ENCODE measurements around the gene LCLAT1. TPM values are rescaled to one million over a fixed set of nuclear protein-coding genes. Genes with fewer than 3 reads are reported as not detected.
"Not testable (repeated sequence)": the region's sequence is repeated elsewhere in the genome, so short reads cannot be mapped to it uniquely, and the experiment has no call there.

Gene LCLAT1
- polyA plus RNA-seq, 4 donors: 18.3 to 24.0 (median 21.1) TPM

DNA sequence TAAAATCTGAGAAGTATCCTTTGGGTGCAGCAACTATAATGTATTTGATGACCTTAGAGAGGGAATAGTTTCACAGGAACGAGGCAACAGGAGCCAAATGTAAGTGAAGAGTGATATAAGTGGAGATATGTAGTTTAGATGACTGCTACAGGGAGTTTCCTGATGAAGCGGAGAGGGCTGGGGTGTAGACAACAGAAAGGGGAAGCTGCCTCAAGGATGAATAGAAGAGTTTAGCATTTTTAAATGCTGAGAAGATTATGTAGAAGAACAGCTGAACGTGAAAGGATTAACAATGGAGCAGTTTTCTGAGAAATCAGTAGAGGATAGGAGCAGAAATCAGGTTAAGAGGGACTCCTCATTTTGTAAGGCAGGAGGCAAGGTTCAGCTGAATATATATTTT lies 133.3 kb downstream of the LCLAT1 start:
- DNase-seq (ENCODE audit: low read depth in 4 of 4, low spot score in 3 of 4): no peak

DNA sequence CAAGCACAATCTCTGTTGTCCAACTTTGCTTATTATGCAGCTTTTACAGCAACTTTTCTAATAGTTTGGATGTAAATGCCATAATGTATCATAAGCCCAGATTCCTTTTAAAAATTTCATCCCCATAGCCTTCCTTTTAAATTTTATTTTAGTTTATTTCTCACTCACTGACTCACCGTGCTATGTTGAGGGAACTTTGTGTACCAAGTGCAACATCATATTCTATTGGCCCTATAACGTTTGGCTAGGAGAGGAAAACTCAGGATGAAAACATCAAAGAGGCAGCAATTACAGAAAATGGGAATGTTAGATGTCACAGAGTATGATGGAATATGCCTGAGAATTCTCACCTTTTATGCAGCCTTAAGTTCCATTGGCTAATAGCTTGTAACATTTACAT lies 135.5 kb downstream of the LCLAT1 start:
- DNase-seq (ENCODE audit: low read depth in 4 of 4, low spot score in 3 of 4): no peak

DNA sequence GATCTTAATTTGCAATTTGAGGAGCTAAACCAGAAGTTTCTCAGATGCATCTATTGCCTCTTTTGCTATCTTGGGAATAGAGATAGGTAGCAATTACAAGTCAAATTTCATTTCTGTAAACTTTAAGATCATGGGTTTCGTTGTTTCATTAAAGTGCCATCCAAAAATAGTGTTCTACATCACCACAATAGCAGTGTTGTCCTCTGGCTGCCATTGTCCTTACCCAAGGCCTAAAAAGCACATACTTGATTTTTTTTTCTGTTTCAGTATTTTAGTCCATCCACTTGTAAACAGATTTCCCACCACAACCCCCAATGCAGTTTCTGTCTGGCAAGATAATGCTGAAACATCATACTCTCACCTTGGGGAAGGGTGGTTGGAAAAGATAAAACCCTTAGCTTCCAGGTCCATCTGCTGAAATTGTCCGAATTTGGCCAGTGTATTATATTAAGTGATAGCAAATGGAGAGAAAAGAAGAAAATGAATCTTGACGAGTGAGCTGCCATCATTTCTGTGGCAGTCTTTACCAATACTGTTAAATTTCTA lies 136.2 kb downstream of the LCLAT1 start:
- DNase-seq (ENCODE audit: low read depth in 4 of 4, low spot score in 3 of 4): no peak

DNA sequence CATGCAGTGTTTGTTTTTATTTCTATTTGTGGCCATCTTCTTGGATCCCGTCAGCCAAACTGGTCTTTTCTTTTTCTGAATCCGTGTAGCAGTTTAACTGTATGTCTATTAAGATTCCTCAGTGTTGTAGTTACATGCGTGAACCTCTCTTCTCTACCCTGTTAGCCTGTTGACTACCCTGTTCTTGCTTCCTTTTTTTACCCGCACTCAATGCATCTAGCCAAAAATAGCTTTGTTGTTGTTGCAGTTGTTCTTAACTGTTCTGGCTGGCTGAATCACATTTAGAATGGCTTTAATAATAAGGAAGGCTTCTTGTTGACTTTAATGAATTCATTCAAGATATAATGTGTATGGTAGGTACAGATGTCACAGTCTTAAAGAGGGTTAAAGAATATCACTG lies 137.1 kb downstream of the LCLAT1 start:
- no peak for DNase-seq (ENCODE audit: low read depth in 4 of 4, low spot score in 3 of 4)

DNA sequence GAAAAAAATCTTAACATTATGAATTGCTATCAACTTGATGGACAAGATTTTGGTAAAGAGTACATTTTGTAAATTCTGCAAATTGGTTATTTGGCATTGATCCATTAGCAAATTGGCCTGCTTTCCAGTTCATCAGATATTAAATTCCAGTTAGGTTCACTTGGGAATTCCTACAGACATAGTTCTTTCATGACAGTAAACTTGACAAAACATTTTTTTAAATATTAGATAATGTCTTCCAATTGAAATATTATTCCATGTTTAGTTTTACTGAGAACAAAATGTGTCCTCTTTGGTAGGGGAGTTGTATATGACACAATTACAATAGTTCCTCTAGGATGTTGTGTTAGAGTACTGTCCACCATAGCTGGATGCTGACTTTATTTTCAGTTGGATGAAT lies 141.9 kb downstream of the LCLAT1 start:
- no peak for DNase-seq (ENCODE audit: low read depth in 4 of 4, low spot score in 3 of 4)

DNA sequence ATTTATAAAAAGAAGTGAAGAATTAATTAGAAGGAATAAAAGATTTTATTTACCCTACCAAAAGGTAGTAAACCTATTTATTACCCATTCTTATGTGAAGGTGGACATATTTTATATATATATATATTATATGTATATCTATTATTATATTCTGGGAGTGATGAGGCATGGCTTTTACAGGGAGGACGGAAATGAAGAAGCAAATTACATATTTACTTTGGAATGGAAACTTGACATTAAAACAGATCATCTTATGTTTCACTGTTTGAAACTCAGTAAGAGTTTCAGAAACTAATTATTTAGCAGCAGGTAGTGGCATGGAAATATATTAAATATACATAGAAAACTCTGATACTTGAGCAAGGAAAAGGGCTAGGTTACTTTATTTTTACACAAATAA lies 143.4 kb downstream of the LCLAT1 start:
- no peak for DNase-seq (ENCODE audit: low read depth in 4 of 4, low spot score in 3 of 4)

DNA sequence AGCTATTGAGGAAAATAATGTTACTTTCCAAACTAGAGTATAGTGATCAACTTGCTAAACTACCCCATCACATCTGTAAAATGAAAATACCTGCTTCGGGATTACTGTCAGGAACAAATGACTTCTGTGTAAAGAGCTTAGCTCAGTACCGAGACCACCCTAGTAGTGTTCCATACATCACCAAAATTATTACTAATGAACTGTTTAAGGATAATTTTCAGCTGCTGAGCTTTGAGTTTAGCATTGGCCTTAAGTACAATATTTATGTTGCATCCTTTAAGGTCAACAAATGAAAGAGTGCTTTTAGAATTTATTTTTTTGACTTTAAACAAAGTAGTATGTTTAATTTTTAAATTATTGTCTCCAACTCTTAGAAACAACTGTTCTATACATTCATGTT lies 144.1 kb downstream of the LCLAT1 start:
- DNase-seq (ENCODE audit: low read depth in 4 of 4, low spot score in 3 of 4): no peak

DNA sequence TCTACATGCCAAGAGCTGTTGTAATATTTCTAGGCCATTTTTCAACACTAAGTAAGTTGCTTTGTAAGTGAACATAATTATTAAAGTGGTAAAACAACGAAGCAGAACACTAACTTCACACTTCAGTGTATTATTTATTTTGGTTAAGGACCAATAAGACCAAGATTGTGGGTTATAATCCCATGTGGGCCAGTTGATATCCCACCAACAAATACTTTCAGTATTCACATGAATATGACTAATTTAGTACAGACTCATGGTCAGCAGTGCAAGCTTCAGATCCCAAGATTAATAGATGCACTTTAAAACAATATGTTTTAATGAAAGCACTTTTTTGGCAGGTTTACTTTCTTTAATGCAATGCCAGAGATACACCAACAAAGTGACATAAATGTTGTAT lies 154.3 kb downstream of the LCLAT1 start:
- no peak for DNase-seq (ENCODE audit: low read depth in 4 of 4, low spot score in 3 of 4)

DNA sequence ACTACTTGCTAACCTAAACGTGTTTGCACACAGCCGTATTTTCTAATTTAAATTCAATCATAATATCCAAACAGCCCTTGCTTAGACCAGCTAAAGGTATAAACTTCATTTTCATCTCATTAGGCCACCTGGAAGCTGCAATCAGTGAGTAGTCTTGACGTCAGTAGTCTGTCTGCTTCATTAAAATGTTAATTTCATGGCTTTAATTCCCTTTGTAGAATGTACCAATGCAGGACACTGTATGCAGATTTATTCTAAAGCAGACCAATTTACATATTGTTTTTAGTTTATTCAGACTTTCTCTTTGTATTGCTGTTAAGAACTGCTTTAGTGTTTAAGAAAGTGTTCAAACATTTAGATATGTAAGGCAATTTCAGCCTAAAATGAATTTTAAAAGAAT lies 158.2 kb downstream of the LCLAT1 start:
- no peak for DNase-seq (ENCODE audit: low read depth in 4 of 4, low spot score in 3 of 4)

DNA sequence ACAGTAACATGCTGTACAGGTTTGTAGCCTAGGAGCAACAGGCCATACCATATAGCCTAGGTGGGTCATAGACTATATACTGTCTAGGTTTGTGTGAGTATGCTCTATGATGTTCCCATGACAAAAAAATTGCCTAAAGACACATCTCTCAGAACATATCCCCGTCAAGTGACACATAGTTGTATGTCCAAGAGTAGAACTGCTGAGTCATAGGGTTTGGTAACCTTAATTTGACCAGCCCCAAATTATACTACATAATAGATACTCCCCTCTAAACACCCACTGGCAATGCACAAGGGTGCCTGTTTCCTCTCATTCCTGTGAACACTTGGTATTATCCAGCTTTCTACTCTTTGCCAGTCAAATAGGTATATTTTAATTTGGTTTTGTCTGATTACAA lies 161.6 kb downstream of the LCLAT1 start:
- no peak for DNase-seq (ENCODE audit: low read depth in 4 of 4, low spot score in 3 of 4)

DNA sequence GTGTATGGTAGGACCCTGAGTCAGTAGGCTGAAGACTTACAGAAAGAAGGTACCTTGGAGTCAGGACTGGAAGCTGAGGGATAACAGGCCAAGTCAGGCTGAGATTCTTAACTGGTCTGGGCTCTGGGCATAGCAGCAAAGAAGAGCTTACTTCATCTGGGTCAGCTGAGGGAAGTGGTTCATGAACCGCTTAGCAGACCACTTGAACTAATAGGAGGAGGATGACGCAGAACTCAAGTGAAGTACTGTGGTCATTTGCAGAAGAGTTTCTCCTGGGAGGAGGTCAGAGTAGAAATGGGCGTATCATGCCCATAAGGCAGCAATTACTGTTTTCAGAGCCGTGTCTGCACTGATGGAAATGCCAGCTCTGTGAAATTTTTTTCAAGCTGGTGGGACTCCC lies 164.5 kb downstream of the LCLAT1 start:
- DNase-seq (ENCODE audit: low read depth in 4 of 4, low spot score in 3 of 4): no peak

DNA sequence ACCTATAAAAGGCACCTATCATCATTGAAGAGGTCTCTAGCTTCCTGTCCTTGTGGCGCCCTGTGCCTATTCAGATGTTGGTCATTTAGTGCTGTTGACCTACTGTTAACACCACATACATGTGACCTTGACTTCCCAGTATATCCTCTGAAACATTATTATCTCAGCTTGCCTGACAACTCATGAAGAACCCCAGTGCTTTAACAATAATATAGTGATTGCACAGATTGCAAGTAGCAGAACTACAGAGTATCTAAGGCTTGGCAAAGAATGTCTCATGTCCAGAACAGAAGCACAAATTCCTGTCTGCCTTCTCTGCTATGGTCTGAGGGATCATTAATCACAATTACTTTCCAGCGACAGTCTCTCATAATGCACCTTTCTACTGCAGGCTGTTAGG lies 165.3 kb downstream of the LCLAT1 start:
- DNase-seq (ENCODE audit: low read depth in 4 of 4, low spot score in 3 of 4): no peak

DNA sequence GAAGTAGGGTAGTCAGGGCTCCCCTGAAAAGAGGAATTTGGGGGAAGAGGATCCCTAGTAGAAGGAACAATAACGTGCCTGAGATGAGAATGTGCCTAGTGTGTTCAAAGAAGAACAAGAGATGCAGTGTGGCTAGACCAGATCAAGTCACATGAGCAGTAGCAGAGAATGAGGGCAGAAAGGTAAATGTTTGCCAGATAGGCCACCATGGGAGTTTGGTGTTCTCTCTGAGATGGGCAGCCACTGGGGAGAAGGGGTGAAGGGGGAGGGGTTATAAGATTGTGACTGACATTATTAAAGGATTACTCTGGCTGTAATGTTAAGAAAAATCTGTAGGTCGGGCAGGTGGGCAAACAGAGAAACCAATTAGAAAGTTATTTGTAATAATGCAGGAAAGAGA lies 166.0 kb downstream of the LCLAT1 start:
- no peak for DNase-seq (ENCODE audit: low read depth in 4 of 4, low spot score in 3 of 4)

DNA sequence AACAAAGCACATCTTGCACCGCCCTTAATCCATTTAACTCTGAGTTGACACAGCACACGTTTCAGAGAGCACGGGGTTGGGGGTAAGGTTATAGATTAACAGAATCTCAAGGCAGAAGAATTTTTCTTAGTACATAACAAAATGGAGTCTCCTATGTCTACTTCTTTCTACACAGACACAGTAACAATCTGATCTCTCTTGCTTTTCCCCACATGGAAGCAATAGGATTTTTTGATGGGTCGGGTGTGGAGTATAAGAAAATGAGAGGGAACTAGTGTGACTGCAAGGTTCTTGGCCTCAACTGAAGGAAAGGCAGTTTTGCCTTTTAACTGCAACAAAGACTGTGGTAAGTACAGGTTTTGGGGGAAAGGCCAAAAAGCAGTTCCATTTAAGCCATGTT lies 167.2 kb downstream of the LCLAT1 start:
- not testable (repeated sequence) for DNase-seq (ENCODE audit: low read depth in 4 of 4, low spot score in 3 of 4)

DNA sequence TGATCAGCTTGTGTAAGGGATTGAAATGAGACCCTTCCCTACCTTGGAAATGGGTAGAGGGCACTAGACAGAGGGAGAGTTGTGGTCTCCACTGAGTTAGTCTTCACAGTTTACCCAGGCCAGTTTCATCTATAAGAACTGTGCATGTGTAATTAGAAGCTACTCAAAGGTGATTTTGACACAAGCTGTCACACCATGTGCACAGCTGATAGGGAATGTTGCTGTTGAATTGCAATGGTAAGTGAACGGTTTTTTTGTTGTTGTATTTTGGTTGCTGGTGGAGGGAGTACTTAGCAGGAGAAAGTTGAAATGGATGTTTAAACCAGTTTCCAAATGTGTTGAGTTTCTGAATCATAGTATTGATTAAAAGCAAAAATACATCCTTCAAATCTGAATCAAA lies 168.9 kb downstream of the LCLAT1 start:
- no peak for DNase-seq (ENCODE audit: low read depth in 4 of 4, low spot score in 3 of 4)

DNA sequence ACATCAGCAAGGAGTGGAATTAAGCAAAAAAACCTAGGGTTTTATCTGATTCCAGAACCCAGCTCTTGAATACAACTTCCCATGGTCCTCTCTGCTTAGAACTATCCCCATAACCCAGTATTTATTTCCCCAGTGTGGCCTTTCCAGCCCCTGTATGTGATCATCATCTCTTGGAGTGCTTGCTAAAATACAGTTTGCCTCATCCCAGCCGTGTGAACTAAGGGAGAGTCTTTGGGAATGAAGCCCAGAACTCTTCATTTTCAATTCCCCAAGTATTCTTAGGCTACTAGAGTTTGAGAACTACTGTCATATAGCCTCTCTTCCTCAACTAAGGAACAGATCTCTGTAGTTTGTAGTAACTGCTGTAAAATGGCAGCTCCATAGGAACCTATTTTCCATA lies 173.1 kb downstream of the LCLAT1 start:
- no peak for DNase-seq (ENCODE audit: low read depth in 4 of 4, low spot score in 3 of 4)

DNA sequence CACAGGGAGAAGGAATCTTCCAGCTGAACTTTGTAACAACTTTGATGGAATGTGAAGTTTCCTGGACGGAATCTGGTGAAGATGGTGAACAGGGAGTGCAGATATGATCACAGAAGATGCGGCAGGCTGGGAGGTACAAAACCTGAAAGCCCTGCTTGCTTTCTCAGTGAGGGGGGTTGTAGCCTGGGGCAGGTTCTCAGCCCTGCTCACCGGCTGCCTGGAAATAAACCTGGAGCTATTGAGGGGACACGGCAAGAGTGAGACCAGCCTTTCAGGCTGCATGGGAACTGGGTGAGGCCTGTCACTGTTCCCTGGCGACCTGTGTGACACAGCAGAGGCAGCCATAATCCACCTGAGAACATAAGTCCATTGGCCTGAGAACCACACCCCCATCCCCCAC lies 174.8 kb downstream of the LCLAT1 start:
- no peak for DNase-seq (ENCODE audit: low read depth in 4 of 4, low spot score in 3 of 4)

DNA sequence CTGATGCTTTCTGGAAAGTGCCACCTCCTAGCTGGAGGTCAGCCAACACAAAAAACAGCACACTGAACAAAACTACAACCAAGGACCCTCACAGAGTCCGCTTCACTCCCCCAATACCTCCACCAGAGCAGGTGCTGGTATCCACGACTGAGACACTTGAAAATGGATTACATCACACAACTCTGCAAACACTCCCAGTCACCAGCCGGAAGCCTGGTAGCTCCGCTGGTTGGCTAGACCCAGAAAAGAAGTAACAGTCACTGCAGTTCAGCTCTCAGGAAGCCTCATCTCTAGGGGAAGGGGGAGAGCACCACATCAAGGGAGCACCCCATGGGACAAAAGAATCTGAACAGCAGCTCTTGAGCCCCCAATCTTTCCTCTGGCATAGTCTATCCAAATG lies 175.4 kb downstream of the LCLAT1 start:
- no peak for DNase-seq (ENCODE audit: low read depth in 4 of 4, low spot score in 3 of 4)

DNA sequence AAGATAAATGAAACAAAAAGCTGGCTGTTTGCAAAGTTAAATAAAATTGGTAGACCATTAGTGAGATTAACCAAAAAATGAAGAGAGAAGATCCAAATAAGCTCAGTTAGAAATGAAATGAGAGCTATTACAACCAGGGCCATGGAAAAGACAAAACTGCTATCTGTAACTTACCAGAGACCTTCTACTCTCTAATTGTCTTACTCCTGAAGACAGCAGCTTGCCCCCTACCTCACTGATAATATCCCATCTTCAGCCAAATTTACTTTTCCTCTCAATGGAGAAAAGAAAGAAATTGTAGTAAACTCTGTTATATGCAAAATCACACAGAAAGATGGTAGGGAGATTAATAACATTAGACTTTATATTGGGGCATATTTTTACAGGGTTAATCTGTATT lies 178.2 kb downstream of the LCLAT1 start:
- no peak for DNase-seq (ENCODE audit: low read depth in 4 of 4, low spot score in 3 of 4)

DNA sequence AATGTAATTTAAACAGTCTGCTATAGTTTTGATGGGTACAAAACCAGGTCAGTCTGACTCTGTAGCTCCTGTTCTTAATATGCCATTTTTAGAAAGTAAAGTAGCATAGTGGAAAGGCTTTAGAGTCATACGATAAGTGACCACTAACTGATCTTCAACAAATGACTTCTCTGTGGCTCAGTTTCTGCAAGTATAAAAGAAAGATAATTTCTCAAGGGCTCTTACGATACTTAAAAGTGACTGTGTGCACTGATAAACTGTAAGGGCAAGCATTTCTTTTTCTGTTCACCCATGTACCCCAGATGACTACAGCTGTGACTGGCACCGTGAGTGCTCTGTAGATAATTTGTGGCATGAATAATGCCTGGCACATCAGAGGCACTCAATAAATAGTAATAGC lies 178.7 kb downstream of the LCLAT1 start:
- no peak for DNase-seq (ENCODE audit: low read depth in 4 of 4, low spot score in 3 of 4)

DNA sequence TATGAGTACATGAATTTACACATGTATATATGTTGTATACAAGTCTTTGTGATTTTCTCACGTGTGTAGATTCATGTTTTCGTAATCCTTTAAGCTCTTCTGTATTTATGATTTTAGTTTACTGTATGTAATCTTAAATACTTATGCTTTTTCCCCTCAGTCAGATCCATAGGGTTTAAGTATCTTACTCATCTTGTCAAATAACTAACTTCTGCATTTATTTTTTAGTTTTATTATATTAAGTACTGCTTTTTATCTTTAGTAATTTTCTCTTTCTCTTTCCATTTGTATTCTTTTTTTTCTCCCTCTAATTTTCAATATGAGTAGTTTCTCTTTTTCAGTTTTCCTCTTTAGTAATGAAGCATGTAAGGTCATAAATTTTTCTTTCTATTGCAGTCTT lies 179.4 kb downstream of the LCLAT1 start:
- DNase-seq (ENCODE audit: low read depth in 4 of 4, low spot score in 3 of 4): no peak

DNA sequence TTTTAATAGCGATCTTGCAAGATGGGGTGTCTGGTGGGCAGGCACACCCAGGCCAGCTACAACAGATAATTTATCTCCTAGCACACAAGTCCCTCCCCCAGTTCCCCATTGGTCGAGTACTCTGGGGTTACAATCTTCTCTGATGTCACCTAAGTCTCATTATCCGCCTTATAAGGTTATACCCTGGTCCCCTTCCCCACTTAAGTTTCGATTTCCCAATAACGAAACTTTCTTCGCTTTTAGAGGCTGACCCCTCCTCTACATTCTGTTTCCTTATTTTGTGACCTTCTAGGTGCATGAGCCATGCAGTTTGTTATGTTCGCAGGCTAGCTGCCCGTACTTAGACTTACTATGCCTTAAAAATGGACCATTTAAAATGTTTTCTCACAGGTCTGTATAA lies 180.1 kb downstream of the LCLAT1 start:
- DNase-seq (ENCODE audit: low read depth in 4 of 4, low spot score in 3 of 4): no peak

DNA sequence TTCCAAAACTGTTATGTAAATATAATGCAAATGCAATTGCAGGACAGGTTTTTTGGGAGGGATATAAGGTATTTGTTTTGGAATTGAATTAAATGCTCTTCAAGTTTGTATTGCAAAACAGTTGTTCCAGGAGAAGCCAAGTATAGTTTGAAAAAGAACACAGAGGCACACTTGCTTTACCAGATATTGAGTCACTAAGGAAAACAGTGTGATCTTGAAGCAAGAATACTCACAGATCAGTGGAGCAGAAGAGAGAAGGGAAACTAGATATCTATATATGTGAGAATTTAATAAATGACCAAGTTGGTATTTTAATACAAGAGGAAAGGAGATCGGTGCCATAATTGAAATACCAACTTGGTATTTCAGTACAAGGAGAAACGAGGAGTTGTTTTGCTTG lies 181.3 kb downstream of the LCLAT1 start:
- DNase-seq (ENCODE audit: low read depth in 4 of 4, low spot score in 3 of 4): no peak

DNA sequence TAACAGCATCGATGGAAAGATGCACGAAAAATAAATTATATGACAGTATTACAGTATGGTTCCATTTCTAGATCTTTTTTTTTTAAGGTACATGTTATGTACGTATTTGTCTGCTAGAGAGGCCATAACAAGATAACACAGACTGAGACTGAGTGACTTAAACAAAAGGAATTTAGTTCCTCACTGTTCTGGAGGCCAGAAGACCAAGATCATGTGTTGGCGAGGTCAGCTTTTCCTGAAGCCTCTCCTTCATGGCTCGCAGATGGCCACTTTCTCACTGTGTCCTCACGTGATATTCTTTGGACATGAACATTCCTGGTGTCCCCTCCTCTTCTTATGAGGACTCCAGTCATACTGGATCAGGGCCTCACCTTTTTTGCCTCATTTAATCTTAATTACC lies 182.8 kb downstream of the LCLAT1 start:
- no peak for DNase-seq (ENCODE audit: low read depth in 4 of 4, low spot score in 3 of 4)
